ENCODE measurements around the gene ZNF277.

Gene ZNF277

DNA sequence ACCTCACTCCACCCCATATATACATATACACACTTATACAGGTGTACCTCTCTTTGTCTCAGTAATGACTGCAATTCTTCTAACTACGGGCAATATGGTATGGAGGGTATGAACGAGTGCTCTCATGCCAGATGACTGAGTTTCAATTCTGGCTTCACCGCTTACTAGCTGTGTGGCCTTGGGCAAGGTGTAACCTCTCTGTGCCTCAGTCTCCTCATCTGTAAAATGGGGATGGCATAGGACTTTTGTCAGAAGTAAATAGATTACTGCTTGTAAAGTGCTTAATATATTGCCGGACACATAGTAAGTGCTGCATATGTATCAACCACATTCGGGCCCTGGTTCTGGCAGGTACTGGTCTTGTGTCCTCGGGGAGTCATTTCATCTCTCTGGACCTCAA is 183.7 kb downstream of the ZNF277 start:
- no peak for DNase-seq (ENCODE audit: low read depth in 2 of 3, low spot score in 2 of 3)

GRCh38 chr7:112391079-112391821 is 184.8 kb downstream of the ZNF277 start:
- DNase-seq (ENCODE audit: low read depth in 2 of 3, low spot score in 2 of 3): peak in 1 of 3 experiments; percentile 2

DNA sequence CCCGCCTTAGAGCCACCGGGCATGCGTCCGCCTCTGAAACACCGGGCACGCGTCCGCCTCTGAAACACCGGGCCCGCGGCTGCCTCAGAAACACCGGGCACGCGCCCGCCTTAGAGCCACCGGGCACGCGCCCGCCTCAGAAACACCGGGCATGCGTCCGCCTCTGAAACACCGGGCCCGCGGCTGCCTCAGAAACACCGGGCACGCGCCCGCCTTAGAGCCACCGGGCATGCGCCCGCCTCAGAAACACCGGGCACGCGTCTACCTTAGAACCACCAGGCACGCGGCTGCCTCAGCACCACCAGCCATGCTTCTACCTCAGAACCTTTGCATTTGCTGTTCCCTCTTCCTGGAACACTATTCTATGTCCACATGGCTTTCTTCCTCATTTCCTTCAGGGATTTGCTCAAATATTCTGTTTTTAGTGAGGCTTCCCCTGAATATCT is 185.4 kb downstream of the ZNF277 start:
- DNase-seq (ENCODE audit: low read depth in 2 of 3, low spot score in 2 of 3): peak in 2 of 3 experiments; percentile 22 to 53
